Mesothelial cell of epicardium (in vitro differentiated cells): ENCODE measurements around the gene UGT2B17. TPM values are rescaled to one million over a fixed set of nuclear protein-coding genes. Genes with fewer than 3 reads are reported as not detected.
A peak's percentile ranks its signal among the peaks of the same experiment; 100 is the strongest.

ENCODE experiments used
- DNase-seq, 2 experiments: peaks; one replicate each; pipeline ENCODE4 v3.0.0; 2021; ENCODE audit warnings: low spot score in 2 of 2; ENCODE audit not compliant: unreplicated experiment in 2 of 2
- H3K27ac Mint-ChIP-seq: 2 replicates; pipeline ENCODE4 v1.8.0; 2021; ENCODE audit warnings: mixed read lengths
- H3K27me3 Mint-ChIP-seq: 2 replicates; pipeline ENCODE4 v1.8.0; 2021; ENCODE audit warnings: low read depth, mixed read lengths
- H3K36me3 Mint-ChIP-seq: 2 replicates; pipeline ENCODE4 v1.8.0; 2021; ENCODE audit warnings: mixed read lengths
- H3K4me1 Mint-ChIP-seq: 2 replicates; pipeline ENCODE4 v1.8.0; 2021; ENCODE audit warnings: mixed read lengths
- H3K4me3 Mint-ChIP-seq: 2 replicates; pipeline ENCODE4 v1.8.0; 2021; ENCODE audit warnings: mild to moderate bottlenecking, moderate library complexity, mixed read lengths
- H3K9me3 Mint-ChIP-seq: 2 replicates; pipeline ENCODE4 v1.8.0; 2021; ENCODE audit warnings: mixed read lengths
- total RNA-seq: library from RNA; stranded (reverse); gene quantifications from 3 replicates; pipeline ENCODE4 v1.2.1, GENCODE V29; 2021
- TF ChIP-seq, protein P1 (sequence below): fragments of 200-600 bp; sonication (generic); IDR thresholded peaks from one replicate; pipeline ENCODE4 v1.5.0; 2021; ENCODE audit warnings: antibody characterized with exemption; ENCODE audit not compliant: unreplicated experiment

Gene UGT2B17
- total RNA-seq, 1 donor from 2014 or later = not detected

DNA sequence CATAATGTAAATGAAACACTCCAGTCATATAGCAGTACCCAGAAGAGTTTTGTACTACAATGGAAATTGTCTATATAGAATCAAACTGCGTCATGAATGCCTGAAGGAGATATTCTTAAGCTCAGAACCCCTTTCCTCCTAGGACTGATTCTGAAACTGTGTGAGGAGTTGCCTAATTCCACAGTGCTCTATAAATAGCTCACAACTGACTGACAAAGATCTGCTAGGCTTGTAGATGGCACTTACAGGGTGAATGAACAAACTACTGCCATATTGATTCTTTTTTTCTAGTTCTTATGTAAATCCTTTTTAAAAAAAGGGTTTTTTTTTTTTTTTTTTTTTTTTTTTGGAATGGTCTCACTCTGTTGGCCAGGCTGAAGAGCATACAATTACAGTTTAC lies 30.1 kb upstream of the UGT2B17 start:
- peaks cover 4% of the 10 kb centered on the region for H3K9me3 Mint-ChIP-seq
- H3K27me3 Mint-ChIP-seq = no peaks in the 10 kb centered on the region
- TF ChIP-seq, protein P1, sequence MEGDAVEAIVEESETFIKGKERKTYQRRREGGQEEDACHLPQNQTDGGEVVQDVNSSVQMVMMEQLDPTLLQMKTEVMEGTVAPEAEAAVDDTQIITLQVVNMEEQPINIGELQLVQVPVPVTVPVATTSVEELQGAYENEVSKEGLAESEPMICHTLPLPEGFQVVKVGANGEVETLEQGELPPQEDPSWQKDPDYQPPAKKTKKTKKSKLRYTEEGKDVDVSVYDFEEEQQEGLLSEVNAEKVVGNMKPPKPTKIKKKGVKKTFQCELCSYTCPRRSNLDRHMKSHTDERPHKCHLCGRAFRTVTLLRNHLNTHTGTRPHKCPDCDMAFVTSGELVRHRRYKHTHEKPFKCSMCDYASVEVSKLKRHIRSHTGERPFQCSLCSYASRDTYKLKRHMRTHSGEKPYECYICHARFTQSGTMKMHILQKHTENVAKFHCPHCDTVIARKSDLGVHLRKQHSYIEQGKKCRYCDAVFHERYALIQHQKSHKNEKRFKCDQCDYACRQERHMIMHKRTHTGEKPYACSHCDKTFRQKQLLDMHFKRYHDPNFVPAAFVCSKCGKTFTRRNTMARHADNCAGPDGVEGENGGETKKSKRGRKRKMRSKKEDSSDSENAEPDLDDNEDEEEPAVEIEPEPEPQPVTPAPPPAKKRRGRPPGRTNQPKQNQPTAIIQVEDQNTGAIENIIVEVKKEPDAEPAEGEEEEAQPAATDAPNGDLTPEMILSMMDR = no peak
- H3K27ac Mint-ChIP-seq = no peak overlapping the region
- no peaks in the 10 kb centered on the region for H3K4me1 Mint-ChIP-seq
- H3K36me3 Mint-ChIP-seq = peaks cover 2% of the 10 kb centered on the region
- DNase-seq = no peak
- H3K4me3 Mint-ChIP-seq = no peak overlapping the region

DNA sequence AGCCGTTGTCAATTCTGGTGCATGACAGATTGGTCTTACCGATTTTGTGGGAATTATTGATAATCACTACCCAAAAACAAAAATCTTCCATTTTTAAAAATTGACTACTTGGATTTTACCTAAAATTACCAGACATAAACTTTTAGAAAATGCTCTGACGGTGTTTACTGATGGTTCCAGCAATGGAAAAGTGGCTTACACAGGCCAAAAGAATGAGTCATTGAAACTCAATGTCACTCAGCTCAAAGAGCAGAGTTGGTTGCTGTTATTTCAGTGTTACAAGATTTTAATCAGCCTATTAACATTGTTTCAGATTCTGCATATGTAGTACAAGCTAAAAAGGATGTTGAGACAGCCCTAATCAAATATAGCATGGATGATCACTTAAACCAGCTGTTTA lies 23.0 kb upstream of the UGT2B17 start:
- no peaks in the 10 kb centered on the region for H3K9me3 Mint-ChIP-seq
- no peak overlapping the region for H3K4me3 Mint-ChIP-seq
- peak overlapping the region; percentile 51 for H3K27ac Mint-ChIP-seq
- no peak for DNase-seq
- H3K27me3 Mint-ChIP-seq = no peaks in the 10 kb centered on the region
- TF ChIP-seq, protein P1 = no peak
- H3K36me3 Mint-ChIP-seq = no peaks in the 10 kb centered on the region
- H3K4me1 Mint-ChIP-seq = peaks cover 27% of the 10 kb centered on the region

DNA sequence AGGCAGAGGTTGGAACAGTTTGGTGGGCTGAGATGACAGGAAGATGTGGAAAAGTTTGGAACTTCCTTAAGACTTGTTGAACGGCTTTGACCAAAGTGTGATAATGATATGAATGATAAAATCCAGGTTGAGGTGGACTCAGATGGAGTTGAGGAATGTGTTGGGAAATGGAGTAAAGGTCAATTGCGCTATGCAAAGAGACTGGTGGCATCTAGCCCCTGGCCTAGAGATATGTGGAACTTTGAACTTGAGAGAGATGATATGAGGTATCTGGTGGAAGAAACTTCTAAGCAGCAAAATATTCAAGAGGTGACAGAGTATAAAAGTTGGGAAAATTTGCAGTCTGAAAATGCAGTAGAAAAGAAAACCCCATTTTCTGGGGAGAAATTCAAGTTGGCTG lies 21.4 kb upstream of the UGT2B17 start:
- TF ChIP-seq, protein P1 = no peak
- no peak overlapping the region for H3K27ac Mint-ChIP-seq
- no peaks in the 10 kb centered on the region for H3K27me3 Mint-ChIP-seq
- peaks cover 33% of the 10 kb centered on the region for H3K4me1 Mint-ChIP-seq
- DNase-seq = no peak
- no peaks in the 10 kb centered on the region for H3K9me3 Mint-ChIP-seq
- H3K4me3 Mint-ChIP-seq = no peak overlapping the region
- H3K36me3 Mint-ChIP-seq = no peaks in the 10 kb centered on the region

DNA sequence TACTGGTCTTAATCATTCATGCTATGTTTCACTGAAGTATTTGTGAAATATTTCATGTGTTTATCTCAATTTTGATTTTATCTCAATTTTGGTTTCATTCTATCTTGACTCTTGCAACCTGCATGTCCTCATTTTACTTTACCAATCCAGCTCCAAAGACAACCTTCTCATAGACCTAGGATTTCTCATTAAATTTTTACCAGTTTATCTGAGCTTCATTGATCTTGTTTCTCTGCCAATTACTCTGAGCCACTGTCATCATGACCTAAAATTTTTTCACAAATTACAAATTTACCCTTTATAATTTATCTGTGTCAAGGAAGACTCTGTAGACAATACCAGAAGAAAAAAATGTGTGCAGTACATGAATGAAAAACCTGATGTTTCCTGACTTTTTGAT lies 18.6 kb upstream of the UGT2B17 start:
- TF ChIP-seq, protein P1 = no peak
- Mint-ChIP-seq H3K9me3 (no peaks in the 10 kb centered on the region), H3K4me3 (no peak overlapping the region), H3K36me3 (no peaks in the 10 kb centered on the region), H3K27me3 (no peaks in the 10 kb centered on the region), H3K4me1 (peaks cover 51% of the 10 kb centered on the region), H3K27ac (peak overlapping the region; percentile 9)
- no peak for DNase-seq

DNA sequence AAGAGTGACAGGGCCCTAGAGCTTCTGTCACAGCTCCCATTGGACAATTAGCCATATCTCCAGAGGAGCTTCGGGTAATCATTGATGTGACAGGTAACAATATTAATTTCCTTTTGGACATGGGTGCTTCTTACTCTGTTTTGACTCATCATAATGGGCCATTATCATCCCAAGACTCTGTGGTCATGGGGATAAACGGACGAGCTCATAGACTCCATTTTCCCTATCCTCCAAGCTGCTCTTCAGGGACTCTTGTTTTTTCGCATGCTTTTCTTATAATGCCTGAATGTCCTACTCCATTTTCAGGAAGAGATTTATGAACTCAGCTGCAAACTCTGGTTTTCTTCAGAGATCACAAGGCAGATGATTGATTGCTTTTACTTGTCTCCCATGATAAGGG lies 17.0 kb upstream of the UGT2B17 start:
- H3K27me3 Mint-ChIP-seq = no peaks in the 10 kb centered on the region
- no peaks in the 10 kb centered on the region for H3K36me3 Mint-ChIP-seq
- TF ChIP-seq, protein P1 = no peak
- H3K27ac Mint-ChIP-seq = no peak overlapping the region
- no peak overlapping the region for H3K4me3 Mint-ChIP-seq
- H3K4me1 Mint-ChIP-seq = peaks cover 45% of the 10 kb centered on the region
- DNase-seq = no peak
- no peaks in the 10 kb centered on the region for H3K9me3 Mint-ChIP-seq

DNA sequence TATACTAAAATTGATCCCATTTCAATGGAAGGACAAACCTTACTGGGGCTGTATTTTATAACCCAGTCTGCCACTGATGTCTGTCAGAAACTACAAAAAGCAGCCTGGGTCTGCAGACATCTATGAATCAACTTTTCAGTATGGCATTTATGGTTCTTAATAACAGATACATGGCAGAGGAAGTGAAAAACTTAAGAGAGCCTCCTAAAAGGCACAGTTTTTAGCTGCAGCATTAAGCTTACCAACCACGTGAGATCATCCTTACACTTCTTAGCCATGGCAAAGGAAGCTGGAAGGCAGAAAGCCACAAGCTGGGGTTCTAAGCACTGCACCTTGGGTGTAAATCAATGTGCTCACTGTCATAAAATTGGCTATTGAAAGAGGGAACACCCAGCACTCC lies 16.6 kb upstream of the UGT2B17 start:
- Mint-ChIP-seq H3K27ac (no peak overlapping the region), H3K4me3 (no peak overlapping the region), H3K9me3 (no peaks in the 10 kb centered on the region), H3K27me3 (no peaks in the 10 kb centered on the region), H3K4me1 (peaks cover 43% of the 10 kb centered on the region), H3K36me3 (no peaks in the 10 kb centered on the region)
- no peak for DNase-seq
- TF ChIP-seq, protein P1 = no peak
